A673 (cell line): ENCODE measurements around the gene BOLA2.
"Not testable (repeated sequence)": the region's sequence is repeated elsewhere in the genome, so short reads cannot be mapped to it uniquely, and the experiment has no call there.

ENCODE experiments used
- CTCF ChIP-seq: fragments of 300-800, 200-600 bp; sonication (generic); conservative IDR thresholded peaks from 2 replicates; pipeline ENCODE4 v1.5.1; 2017; ENCODE audit warnings: low read depth, mild to moderate bottlenecking, antibody characterized with exemption, low read length, moderate library complexity, mixed read lengths
- EZH2 ChIP-seq: fragments of 200-600 bp; sonication (generic); IDR thresholded peaks from 2 replicates; pipeline ENCODE4 v1.6.1; 2017; ENCODE audit warnings: borderline replicate concordance, low read depth, mild to moderate bottlenecking, mixed read lengths, antibody characterized with exemption, low read length; ENCODE audit not compliant: poor library complexity, severe bottlenecking

GRCh38 chr16:29425390-29425789, 28.8 kb downstream of the BOLA2 start:
- not testable (repeated sequence) for TF ChIP-seq CTCF, EZH2
